NB4 (cell line): Measurements from ENCODE around the gene EIPR1.

ENCODE experiments used
- CTCF ChIP-seq: IDR thresholded peaks from one replicate; pipeline ENCODE4 v1.5.1; 2012; ENCODE audit warnings: low read depth, low read length
- MAX ChIP-seq: IDR thresholded peaks from 2 replicates; pipeline ENCODE4 v1.6.1; 2011; ENCODE audit warnings: low read depth, low read length
- POLR2A ChIP-seq: IDR thresholded peaks from 2 replicates; pipeline ENCODE4 v1.6.1; 2011; ENCODE audit warnings: mild to moderate bottlenecking; ENCODE audit not compliant: insufficient read length; ENCODE audit errors: extremely low read depth

- TF ChIP-seq CTCF (no peak), POLR2A (no peak), MAX (no peak)
Measured at GRCh38 chr2:3289526-3289925, 88.1 kb downstream of the EIPR1 start.
